AG09319 (cell line): Measurements from ENCODE around the gene ZNF570.

Experiments
- DNase-seq: peaks from one replicate; pipeline ENCODE4 v3.0.0-alpha.2; 2010; ENCODE audit warnings: low read depth; ENCODE audit errors: extremely low read depth
- TF ChIP-seq, protein P1 (sequence below): IDR thresholded peaks from 2 replicates; pipeline ENCODE4 v1.5.1; 2011; ENCODE audit warnings: low read depth, mild to moderate bottlenecking, inconsistent platforms, low read length, moderate library complexity

Gene ZNF570

DNA sequence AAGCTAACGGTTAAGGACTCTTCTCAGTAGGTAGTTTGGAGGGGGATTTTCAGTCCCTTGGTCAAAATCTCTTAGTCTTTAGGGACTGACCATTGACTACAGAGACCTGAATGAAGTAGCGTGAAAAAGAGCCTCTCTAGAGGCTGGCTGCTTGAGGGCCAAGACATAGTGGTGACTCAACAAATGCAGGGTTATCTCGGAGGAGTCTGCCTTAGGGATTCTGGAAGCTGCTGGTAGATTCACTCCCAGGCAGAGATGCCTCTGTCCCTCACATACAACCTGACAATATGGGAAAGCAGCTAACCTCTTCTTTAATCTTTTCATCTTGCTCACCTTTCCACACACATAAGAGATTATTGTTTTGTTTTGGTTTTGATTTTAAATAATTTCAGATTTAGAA, 42.7 kb downstream of the ZNF570 start:
- TF ChIP-seq, protein P1, sequence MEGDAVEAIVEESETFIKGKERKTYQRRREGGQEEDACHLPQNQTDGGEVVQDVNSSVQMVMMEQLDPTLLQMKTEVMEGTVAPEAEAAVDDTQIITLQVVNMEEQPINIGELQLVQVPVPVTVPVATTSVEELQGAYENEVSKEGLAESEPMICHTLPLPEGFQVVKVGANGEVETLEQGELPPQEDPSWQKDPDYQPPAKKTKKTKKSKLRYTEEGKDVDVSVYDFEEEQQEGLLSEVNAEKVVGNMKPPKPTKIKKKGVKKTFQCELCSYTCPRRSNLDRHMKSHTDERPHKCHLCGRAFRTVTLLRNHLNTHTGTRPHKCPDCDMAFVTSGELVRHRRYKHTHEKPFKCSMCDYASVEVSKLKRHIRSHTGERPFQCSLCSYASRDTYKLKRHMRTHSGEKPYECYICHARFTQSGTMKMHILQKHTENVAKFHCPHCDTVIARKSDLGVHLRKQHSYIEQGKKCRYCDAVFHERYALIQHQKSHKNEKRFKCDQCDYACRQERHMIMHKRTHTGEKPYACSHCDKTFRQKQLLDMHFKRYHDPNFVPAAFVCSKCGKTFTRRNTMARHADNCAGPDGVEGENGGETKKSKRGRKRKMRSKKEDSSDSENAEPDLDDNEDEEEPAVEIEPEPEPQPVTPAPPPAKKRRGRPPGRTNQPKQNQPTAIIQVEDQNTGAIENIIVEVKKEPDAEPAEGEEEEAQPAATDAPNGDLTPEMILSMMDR, result no peak
- no peak for DNase-seq

DNA sequence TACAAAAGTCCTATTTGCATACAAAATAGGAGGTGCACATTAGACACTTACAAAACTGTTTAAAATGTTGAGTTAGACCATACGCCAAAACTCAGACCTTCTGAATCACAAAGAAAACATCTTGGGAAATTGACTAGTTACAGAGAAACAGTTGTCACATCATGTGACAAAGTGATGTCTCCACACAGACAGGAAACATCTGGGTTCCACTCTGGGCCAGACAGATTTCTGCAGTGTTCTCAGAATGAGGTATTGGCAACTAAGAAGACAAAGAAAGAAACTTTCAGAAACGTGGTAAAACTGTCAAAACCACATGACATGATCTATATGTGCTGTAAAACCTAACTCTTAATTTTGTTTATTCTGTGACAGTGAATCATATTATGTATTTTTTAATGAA, 44.2 kb downstream of the ZNF570 start:
- DNase-seq, result no peak
- TF ChIP-seq, protein P1, result no peak

DNA sequence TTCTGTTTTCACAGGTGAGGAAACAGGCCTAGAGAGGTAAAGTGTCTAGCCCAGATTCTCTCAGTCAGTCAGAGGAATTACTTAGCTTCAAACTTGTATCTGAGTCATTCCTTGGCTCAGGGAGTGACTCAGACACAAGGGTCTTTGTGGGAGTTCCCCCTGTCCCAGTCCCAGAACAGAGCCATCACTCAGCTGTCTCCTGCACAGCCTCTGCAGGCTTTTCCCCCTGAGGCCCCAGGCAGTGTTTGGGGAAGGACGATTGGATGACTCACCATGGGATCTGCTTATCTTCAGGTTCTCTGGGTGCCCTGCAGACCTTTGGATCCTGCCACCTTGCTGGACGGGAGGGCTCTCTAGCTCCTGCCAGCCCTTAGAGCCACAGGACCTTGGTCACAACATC, 50.7 kb downstream of the ZNF570 start:
- no peak for DNase-seq
- TF ChIP-seq, protein P1, result no peak

DNA sequence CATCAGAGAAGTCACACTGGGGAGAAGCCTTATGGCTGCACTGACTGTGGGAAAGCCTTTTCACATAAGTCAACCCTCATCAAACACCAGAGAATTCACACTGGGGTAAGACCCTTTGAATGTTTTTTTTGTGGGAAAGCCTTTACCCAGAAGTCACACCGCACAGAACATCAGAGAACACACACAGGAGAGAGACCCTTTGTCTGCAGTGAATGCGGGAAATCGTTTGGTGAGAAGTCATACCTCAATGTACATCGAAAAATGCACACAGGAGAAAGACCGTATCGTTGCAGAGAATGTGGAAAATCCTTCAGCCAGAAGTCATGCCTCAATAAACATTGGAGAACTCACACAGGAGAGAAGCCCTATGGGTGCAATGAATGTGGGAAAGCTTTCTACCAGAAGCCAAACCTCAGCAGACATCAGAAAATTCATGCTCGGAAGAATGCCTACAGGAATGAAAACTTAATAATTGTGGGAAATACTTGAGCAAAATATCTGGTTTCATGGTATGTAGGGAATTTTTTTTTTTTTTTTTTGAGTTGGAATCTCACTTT, 68.3 kb downstream of the ZNF570 start:
- no peak for DNase-seq

More for the DNA sequence above, 68.3 kb downstream of the ZNF570 start:
- TF ChIP-seq, protein P1, result no peak
